Tibial artery (tissue), 4 donors: Measurements from ENCODE around the gene GGPS1.

Experiments used
- DNase-seq, 2 donors: peaks; one replicate each; pipeline ENCODE4 v3.0.0-alpha.2; 2019
- H3K27ac ChIP-seq, 2 donors: fragments of 200-600 bp; sonication (generic) in 1 of 2; 1 replicate in 1 of 2; 2 replicates in 1 of 2; pipeline ENCODE4 v1.5.1; 2018 to 2019; ENCODE audit warnings: mild to moderate bottlenecking in 1 of 2
- H3K27me3 ChIP-seq, 2 donors: fragments of 200-600 bp; sonication (generic) in 1 of 2; one replicate each; pipeline versions ENCODE4 v1.5.1 to v1.6.0; 2016 to 2019
- H3K36me3 ChIP-seq, 3 donors: fragments of 200-600 bp; sonication (generic) in 2 of 3; one replicate each; pipeline ENCODE4 v1.5.1; 2016 to 2019; ENCODE audit warnings: mild to moderate bottlenecking in 2 of 3
- H3K4me1 ChIP-seq, 4 donors: fragments of 200-600 bp; sonication (generic) in 2 of 4; 1 replicate in 3 of 4; 2 replicates in 1 of 4; pipeline ENCODE4 v1.5.1; 2016 to 2019
- H3K4me3 ChIP-seq, 2 donors: fragments of 200-600 bp; sonication (generic) in 1 of 2; 1 replicate in 1 of 2; 2 replicates in 1 of 2; pipeline ENCODE4 v1.5.1; 2018 to 2019; ENCODE audit warnings: mild to moderate bottlenecking in 2 of 2
- H3K9me3 ChIP-seq, 3 donors: fragments of 200-600 bp; sonication (generic) in 1 of 3; one replicate each; pipeline ENCODE4 v1.5.1; 2016 to 2019
- CTCF ChIP-seq, 2 experiments: fragments of 200-600 bp in 1 of 2; fragments of 450-650 bp in 1 of 2; IDR thresholded peaks; one replicate each; pipeline ENCODE4 v1.5.1; 2017 to 2019; ENCODE audit warnings: antibody characterized with exemption in 2 of 2, mild to moderate bottlenecking in 1 of 2, moderate library complexity in 1 of 2
- intact Hi-C: fragments of 100-400 bp; cut with DNase I; formaldehyde crosslinking; loops from one replicate; pipeline ENCODE4 v1.15.0; 2023; ENCODE audit warnings: low total_unique reads

Gene GGPS1

DNA sequence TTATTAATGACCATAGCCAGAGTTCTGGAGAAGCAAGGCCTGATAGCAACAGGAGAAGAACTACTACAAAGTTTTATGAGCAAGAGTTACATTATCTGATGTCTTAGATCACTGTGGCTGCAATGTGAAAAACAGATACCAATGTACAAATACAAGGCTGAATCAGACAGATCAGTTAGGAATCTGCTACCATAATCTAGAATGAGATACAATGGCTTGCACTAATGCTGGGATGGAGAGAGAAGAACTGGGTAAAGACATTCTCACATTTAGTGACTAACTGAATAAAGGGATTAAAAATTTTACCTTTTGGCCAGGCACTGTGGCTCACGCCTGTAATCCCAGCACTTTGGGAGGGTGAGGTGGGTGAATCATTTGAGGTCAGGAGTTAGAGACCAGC lies 41.7 kb upstream of the GGPS1 start:
- Histone ChIP-seq H3K4me3 (no peak overlapping the region), H3K36me3 (no peaks in the 10 kb centered on the region), H3K27ac (no peak overlapping the region), H3K27me3 (no peaks in the 10 kb centered on the region), H3K9me3 (no peaks in the 10 kb centered on the region), H3K4me1 (peaks cover 0 to 48% (median 19%) of the 10 kb centered on the region in 4 donors)
- intact Hi-C loops, result no loop called here
- no peak for DNase-seq
- TF ChIP-seq CTCF (IDR thresholded peaks at IDR 0.05), result no peak

- Histone ChIP-seq H3K4me3 (no peak overlapping the region), H3K27ac (no peak overlapping the region), H3K36me3 (no peaks in the 10 kb centered on the region), H3K27me3 (no peaks in the 10 kb centered on the region), H3K9me3 (no peaks in the 10 kb centered on the region), H3K4me1 (peaks cover 0 to 51% (median 20%) of the 10 kb centered on the region in 4 donors)
- DNase-seq, result no peak
- no peak for TF ChIP-seq CTCF (IDR thresholded peaks at IDR 0.05)
- intact Hi-C loops, result no loop called here
Measured at GRCh38 chr1:235287208-235287882, 41.0 kb upstream of the GGPS1 start.

GRCh38 chr1:235289859-235290739 lies 38.3 kb upstream of the GGPS1 start:
- intact Hi-C loops, result no loop called here
- H3K4me1 ChIP-seq, result peaks cover 0 to 63% (median 14%) of the 10 kb centered on the region in 4 donors
- no peak for DNase-seq

GRCh38 chr1:235290740-235291502 lies 37.4 kb upstream of the GGPS1 start:
- no peak overlapping the region for H3K4me3 ChIP-seq
- intact Hi-C loops, result no loop called here
- H3K27me3 ChIP-seq, result no peaks in the 10 kb centered on the region
- H3K9me3 ChIP-seq, result no peaks in the 10 kb centered on the region
- peaks cover 0 to 65% (median 15%) of the 10 kb centered on the region in 4 donors for H3K4me1 ChIP-seq
- no peak overlapping the region for H3K27ac ChIP-seq
- H3K36me3 ChIP-seq, result no peaks in the 10 kb centered on the region
- DNase-seq, result no peak
- no peak for TF ChIP-seq CTCF (IDR thresholded peaks at IDR 0.05)

More at GRCh38 chr1:235289859-235290739, 38.3 kb upstream of the GGPS1 start:
- Histone ChIP-seq H3K27ac (no peak overlapping the region), H3K27me3 (no peaks in the 10 kb centered on the region), H3K36me3 (no peaks in the 10 kb centered on the region), H3K9me3 (no peaks in the 10 kb centered on the region), H3K4me3 (no peak overlapping the region)
- TF ChIP-seq CTCF (IDR thresholded peaks at IDR 0.05), result no peak

- intact Hi-C loops, result no loop called here
- H3K27me3 ChIP-seq, result no peaks in the 10 kb centered on the region
- no peaks in the 10 kb centered on the region for H3K36me3 ChIP-seq
- no peak overlapping the region for H3K4me3 ChIP-seq
- DNase-seq, result no peak
- no peaks in the 10 kb centered on the region for H3K9me3 ChIP-seq
- TF ChIP-seq CTCF (IDR thresholded peaks at IDR 0.05), result no peak
- peaks cover 0 to 66% (median 15%) of the 10 kb centered on the region in 4 donors for H3K4me1 ChIP-seq
- H3K27ac ChIP-seq, result no peak overlapping the region
Measured at GRCh38 chr1:235291599-235292091, 36.7 kb upstream of the GGPS1 start.
